Activated naive CD4-positive, alpha-beta T cell treated with Interleukin-2 at 50 U/mL for 16 hours (primary cell): ENCODE data around the gene SLC37A4.
"Not testable (repeated sequence)": the region's sequence is repeated elsewhere in the genome, so short reads cannot be mapped to it uniquely, and the experiment has no call there.

Experiments
- DNase-seq: peaks from one replicate; pipeline ENCODE4 v3.0.0-alpha.2; 2020

Gene SLC37A4

DNA sequence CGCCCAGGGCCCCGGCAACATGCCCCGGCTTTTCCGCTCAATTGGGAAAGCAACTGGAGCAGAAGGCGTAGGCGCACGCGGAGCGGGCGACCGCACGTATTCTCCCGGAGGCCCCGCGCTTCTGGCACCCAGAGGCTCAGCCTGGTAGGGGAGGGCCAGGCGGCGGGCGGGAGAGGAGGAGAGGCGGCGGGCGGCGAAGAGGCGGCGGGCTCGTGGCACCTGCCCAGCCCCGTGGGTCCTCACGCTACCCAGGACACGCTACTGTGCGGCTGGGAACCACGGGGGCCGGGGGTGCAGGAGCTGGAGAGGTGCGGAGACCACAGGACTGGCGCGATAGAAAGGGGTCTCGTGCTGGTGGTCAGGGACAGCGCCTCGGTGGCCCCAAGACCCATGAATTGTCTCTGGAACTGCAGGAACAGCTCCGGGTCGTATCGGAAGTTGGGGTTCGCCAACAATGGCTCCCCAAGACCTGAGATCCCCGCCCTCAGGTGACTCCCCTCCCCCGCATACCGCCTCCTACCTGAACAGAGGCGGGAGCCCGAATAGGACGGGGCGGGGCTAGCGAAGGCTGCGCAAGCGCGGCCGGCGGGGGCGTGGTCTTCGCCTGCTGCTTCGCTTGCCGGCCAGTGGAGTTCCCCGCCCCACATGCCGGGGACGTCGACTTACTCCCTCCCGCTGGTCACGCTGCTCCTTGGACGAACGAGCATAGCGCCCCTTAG lies at the start of gene SLC37A4:
Gene SLC37A4, minus strand, starts transcription at position 549 of the 719 bp plus-strand sequence.
- DNase-seq: peak; percentile 98

DNA sequence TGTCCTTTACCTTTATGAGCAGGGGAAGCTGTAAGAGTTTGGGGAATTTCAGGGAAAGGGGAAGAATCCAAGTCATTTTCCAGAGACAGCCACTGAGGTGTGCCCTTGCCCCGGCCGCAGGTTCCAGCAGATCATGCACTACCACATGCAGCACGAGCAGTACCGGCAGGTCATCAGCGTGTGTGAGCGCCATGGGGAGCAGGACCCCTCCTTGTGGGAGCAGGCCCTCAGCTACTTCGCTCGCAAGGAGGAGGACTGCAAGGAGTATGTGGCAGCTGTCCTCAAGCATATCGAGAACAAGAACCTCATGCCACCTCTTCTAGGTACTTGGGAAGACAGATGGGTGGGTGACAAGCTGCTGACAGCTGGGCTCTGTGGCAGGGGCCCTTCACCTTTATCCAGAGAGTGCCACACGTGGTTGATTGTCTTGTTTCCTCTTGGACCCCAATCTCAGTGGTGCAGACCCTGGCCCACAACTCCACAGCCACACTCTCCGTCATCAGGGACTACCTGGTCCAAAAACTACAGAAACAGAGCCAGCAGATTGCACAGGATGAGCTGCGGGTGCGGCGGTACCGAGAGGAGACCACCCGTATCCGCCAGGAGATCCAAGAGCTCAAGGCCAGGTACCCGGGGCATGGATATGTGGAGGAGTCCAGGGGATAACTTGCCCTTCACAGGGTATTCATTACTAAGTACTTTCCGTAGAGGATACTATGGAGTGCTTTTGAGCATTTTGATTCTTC lies 48.2 kb upstream of the SLC37A4 start:
- no peak for DNase-seq

DNA sequence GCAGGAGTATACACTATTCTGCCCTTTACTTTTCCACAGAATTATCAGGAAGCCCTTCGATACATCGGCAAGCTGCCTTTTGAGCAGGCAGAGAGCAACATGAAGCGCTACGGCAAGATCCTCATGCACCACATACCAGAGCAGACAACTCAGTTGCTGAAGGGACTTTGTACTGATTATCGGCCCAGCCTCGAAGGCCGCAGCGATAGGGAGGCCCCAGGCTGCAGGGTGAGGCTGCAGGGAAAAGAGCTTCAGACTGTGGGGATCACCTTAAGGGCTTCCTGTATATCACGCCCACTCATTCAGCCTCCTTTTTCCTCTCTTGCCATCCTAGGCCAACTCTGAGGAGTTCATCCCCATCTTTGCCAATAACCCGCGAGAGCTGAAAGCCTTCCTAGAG lies 47.2 kb upstream of the SLC37A4 start:
- no peak for DNase-seq

DNA sequence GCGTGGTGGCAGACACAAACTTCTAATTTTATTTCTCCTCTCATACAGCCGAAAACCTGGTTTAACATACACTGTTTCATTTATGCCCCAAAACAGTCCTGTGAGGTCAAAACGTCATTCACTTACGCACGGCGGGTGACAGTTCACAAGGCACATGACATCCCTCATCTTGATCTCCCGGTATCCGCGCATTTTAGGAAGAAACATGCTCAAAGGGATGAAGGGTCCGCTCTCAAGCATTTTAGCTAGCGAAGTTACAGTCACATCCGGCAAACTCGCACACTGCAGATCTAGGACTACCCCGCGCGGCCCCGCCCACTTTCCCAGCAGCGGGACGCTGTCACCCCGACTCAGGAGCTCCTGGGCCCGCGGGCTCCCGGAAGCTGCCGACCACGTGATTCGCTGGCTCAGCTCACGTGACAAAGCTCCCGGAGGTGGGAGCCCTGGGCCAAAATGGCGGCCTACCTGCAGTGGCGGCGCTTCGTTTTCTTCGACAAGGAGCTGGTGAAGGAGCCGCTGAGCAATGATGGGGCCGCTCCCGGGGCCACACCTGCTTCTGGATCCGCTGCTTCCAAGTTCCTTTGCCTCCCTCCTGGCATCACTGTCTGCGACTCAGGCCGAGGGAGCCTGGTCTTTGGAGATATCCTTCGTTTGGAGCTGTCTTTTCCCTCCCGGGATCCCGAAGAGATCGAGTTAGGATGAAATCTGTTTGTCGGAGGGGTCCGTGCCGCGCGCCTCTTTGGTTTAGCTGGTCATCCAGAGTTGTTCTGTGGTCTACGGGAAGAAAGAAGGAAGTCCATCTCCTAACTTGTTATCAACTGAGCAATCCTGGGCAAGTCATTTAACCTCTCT lies 36.9 kb upstream of the SLC37A4 start, which contains the start of gene VPS11:
Gene VPS11, plus strand, starts transcription at position 448 of the 852 bp plus-strand sequence. Its CDS starts 6 bp downstream, at position 454.
- peak; percentile 98 for DNase-seq

DNA sequence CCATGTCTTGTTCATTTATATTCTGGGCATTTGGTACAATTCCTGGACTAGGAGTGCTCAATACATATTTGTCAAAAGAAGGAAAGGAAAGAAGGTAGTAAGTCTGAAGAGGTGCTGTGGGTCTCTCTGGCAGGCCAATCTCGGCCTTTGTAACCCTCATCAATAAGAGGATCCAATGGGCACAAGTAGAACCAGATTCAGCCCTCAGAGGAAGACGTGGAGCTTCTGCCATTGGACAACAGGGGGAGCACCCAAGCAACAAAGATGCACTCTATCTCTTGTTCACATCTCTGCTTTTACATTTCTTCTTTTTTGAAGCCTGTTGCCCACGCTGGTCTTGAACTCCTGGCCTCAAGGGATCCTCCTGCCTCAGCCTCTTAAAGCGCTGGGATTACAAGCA lies 34.7 kb upstream of the SLC37A4 start:
- DNase-seq: peak; percentile 38

DNA sequence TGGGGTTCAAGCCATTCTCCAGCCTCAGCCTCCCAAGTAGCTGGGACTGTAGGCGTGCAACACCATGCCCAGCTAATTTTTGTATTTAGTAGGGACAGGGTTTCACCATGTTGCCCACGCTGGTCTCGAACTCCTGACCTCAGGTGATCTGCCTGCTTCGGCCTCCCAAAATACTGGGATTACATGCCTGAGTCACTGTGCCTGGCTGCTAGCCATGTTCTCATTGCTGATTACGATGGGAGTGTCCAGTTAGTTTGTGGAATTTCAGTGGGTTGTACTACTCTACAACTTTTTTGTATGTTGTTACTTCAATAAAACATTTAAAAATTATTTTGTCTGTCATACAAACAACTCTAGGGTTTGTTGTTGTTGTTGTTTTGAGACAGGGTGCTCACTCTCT lies 32.1 kb upstream of the SLC37A4 start:
- no peak for DNase-seq

DNA sequence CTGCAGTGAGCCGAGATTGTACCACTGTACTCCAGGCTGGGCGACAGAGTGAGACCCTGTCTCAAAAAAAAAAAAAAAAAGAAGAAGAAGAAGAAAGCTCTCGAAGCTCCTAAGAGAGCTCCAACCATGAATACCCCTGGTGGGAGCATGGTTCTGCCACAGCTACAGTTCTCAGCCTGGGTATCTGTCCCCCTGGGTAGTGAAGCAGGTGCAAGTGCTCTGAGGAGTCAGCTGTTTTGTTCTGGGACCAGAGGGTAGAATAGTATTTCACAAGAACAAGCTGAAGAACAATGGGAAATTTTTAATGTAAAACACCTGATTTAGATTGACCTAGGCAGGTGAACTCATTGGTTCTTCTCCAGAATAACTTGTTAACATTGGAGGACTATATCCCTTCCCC lies 30.6 kb upstream of the SLC37A4 start:
- DNase-seq: no peak

DNA sequence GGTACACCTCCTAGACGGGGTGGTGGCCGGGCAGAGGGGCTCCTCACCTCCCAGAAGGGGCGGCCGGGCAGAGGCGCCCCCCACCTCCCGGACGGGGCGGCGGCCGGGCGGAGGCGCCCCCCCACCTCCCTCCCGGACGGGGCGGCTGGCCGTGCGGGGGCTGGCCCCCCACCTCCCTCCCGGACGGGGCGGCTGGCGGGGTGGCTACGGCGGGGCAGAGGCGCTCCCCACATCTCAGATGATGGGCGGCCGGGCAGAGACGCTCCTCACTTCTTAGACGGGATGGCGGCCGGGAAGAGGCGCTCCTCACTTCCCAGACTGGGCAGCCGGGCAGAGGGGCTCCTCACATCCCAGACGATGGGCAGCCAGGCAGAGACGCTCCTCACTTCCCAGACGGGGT lies 28.5 kb upstream of the SLC37A4 start:
- DNase-seq: not testable (repeated sequence)

DNA sequence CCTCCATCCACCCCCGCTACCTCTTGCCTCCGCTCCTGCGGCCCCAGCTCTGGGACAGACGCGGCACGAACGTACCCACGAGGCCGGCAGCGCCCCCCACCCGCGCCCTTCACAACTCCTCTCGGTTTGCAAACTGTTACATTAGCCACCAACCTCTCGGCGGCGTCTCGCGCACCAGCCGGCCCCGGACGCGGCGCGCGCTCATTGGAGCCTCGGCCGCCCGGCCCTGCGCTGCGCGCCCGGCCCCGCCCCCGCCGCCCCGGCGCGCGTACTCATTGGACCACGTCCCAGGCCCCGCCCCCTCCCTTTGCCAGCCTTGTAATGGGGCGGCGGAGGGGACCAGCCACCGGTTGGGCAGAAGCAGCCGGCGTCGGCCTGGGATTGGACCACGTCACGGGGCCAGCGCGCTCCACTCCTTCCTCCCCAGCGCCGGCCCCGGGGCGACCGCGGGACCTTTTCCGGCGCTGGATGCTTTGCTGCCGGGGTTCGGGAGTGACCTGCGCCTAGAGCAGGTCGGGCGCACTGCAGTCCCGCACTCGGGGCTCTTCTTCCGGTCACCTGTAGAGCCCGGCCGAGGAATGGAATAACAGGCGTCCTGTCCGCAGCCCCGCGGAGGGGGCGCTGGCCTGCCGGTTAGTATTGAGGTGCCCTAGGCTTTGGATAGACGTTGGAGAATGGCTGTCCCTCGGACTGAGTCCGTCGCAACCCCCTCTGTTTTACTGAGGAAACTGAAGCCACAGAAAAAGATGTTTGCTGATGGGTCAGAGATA lies 26.5 kb upstream of the SLC37A4 start, which contains the start of gene HYOU1:
Gene HYOU1, minus strand, starts transcription at position 206 of the 770 bp plus-strand sequence. CDS start 1,045 bp downstream, outside the sequence.
- DNase-seq: peak; percentile 98

DNA sequence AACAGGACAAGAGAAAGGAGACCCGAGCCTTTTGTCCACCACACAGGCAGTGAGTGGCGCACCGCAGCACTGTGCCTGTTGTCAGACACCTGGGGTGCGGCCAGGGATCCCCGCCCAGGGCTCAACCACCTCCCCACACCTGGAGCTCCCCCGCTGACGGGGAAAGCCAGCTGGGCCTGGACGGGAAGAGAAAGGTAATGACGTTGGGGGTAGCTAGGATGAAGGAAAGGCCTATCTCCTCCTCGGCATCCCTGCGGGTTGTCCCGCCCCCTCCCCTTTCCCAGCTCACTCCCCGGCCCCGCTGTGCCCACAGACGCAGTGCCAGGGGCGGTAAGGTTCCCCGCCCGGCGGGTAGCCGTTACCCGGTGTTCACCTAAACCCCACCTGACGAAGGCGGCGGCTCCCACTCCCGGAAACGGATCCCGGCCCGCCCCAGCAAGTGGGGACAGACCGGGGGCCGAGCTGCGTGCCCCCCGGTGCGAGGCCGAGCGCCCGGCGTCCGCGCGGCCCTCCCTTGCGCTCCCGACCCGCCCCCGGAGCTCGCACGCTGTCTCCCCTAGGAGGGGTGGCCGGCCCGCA lies 25.8 kb upstream of the SLC37A4 start:
- DNase-seq: peak; percentile 50

DNA sequence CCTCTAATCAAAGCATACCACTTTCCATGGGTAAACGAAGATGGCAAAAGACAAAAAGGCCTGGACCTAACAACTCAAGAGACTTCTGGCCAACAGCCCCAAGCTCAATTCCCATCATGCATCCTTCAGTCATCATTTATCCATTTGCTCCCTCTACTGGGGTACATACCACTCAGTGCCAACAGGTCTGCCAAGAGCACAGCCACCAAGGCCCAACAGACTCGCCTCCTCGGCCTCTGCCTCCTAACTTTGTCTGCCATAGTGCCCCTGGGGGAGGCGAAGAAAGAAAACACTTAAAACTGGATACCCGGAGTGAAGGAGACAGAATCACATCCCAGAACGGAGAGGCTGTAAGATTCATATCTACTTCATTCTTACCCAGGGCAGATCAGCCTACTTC lies 25.2 kb upstream of the SLC37A4 start:
- DNase-seq: peak; percentile 8

DNA sequence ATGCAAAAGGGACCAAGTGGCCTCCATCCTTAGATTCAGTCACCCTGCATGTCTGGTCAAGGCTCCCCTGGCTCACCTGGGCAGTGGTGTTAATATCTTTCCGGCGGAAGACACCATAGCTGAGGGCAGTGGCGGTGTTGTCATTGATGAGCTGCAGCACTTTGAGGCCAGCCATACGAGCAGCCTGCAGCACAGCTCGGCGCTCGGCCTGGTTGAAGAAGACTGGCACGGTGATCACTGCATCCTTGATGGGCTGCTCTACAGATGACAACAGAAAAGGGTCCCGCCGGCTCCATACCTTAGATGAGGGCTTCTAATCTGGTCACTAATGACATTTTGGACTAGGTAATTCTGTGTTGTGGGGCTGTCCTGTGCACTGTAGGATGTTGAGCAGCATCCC lies 23.7 kb upstream of the SLC37A4 start:
- DNase-seq: no peak

DNA sequence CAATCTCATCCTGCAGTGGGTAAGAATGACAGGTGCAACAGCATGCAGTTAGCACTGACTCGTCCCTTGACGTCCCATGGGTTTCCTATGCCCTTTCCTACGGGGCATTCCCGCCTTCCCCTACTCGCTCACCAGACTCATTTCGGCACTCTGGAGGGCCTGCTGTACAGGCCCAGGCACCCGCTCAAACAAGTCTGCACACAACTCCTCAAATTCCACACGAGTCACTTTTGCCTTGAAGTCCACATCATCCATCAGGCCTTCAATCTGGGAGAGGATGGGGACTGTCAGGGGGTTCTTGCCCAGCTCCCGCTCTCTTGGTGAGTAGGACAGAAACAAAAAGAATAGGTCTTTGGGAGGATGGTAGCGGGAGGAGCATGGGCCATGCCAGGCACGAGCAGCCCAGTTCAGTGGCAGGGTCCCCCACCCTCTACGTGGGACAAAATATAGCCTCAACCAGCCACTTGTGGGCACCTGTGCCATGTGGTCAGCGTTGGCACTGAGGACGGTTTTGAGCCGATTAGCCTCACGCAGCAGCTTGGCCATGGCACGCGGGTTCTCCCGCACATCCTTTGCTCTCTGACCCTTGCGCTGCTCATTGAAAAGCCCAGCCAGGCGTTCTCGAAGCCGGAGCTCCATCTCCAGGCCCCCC lies 21.6 kb upstream of the SLC37A4 start:
- no peak for DNase-seq

DNA sequence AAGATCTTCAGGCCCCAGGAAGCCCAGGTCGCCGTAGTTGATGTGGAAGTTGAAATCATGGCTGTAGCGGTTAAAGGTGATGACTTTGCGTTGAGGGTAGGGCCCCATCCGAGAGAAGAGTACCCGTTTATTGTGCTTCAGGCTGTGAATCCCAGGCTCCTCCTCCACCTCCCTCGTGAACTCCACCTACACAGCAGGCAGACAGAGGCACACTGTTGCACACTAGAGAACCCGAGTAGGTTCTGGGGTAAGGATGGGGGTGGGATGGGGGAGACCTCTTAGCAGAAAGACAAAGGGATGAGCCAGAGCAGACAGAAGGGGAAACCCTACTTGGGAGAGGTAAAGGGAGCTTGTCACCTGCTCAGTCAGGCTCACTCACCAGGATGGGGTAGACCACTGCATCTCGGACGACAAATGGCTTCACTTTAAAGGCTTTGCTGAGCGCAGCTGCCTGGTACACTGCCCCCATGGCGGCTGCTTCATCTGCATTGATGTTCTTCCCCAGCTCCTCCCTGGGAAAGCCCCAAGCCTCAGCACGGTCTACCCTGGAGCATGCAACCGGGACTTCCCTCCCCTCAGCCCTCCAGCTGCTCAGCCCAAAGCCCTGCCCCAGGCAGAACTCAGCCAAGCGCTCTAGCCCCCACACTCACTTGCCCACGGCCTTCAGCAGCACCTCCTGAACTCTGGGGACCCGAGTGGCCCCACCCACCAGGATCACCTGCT lies 20.9 kb upstream of the SLC37A4 start:
- peak; percentile 35 for DNase-seq

DNA sequence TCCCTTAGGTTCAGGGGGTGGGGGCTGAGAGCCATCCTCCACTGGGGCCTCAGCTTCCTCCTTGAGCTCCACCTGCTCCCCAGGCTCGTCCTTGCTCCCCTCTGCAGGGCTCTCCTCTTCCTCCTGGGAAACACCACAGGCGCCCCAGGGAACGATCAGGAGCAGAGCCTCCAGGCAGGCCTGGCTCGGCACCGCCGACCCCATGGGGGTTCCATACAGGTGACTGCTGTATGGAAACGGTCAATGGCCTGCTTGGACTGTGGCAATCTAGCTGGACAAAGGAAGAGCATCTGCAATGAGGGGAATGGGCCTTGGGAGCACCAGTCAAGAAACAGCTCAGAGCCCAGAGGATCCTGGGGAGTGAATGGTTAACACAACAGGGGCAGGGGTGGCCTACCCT lies 18.4 kb upstream of the SLC37A4 start:
- DNase-seq: no peak

DNA sequence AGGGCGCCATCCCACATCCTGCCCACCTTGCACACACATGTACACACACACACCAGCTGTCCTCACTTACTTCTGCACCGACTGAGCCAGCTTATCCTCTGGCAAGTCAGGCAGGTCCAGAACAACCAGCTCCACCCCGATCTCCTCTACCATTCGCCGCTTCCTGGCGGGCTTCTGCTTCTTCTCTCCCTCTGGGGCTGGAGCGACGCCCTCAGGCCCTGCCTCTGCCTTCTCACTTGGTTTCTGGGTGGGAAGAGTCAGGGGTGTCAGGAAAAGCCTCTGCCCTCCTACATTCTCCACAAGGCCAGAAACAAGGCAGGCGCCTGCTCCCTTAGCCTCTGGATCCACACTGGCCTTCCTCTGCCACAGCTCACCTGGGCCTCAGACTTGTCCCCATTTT lies 18.0 kb upstream of the SLC37A4 start:
- no peak for DNase-seq

DNA sequence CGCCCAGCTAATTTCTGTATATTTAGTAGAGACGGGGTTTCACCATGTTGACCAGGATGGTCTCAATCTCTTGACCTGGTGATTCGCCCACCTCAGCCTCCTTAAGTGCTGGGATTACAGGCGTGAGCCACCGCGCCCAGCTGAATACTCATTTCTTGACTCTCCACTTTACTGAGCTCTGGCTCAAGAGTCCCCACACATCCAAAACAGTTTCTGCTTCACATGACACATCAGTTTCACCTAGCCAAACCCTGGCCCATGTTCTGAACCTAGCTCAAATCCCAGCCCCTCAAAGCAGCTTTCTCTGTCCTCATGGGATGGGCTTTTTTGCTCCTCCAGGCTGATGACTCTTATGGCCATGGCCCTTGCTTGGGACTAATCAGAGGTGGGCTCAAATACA lies 16.5 kb upstream of the SLC37A4 start:
- DNase-seq: no peak

DNA sequence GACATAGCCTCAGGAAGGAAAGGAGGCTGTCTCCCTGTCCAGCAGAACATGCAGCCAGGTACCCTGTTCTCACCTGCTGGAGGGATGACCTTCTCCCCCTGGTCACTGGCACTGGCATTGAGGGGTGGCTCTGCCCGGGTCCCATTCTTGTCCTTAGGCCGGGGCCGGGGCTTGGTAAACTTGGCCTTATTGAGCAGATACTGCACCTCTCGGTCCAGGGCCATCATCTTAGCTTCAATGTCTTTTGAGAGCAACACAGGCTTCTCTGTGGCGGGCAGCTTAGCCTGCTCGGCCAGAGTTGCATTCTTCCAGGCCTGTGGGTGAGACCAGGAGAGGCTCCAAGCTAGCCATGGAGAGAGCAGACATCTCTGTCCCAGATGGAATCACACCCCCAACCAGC lies 15.8 kb upstream of the SLC37A4 start:
- DNase-seq: no peak

DNA sequence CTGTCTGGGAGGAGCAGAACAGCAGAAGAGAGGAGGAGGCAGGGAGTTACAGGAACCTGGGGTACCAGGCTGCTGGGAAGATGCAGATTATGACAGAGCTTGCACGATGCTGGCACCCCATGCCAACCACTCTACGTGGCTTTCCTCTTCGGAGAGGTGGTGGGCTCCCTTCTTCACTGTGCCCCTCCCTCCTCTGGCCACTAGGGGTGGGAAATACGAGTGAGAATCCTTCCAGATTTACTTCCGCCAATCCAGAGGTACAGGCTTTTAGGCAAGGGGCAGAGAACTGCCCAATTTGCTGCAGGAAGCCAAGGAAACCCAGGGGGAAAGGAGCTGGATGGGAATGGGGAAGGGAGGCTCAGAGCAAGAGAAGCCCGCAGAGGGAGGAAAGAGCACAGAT lies 14.0 kb upstream of the SLC37A4 start:
- DNase-seq: no peak

DNA sequence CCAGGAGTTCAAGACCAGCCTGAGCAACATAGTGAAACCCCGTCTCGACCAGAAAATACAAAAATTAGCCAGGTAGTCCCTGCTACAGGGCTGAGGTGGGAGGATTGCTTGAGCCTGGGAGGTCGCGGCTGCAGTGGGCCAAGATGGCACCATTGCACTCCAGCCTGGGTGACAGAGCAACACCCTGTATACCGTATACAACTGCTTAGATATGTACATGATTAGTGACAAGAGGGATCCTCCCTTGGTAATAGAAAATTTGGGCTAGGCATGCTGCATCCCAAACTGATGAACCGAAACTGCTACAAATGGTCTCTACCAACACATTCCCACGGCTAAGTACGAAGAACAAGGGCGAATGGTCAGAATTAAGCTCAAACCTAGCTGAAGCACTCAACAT lies 12.2 kb upstream of the SLC37A4 start:
- no peak for DNase-seq
